Stimulated activated CD8-positive, alpha-beta memory T cell treated with anti-CD3 and anti-CD28 coated beads, Interleukin-12 subunit alpha, Interleukin-12 subunit beta, amount 100 ng/mL, for 4 hours (primary cell): ENCODE results near the gene CES4A.
"Not testable (repeated sequence)": the region's sequence is repeated elsewhere in the genome, so short reads cannot be mapped to it uniquely, and the experiment has no call there.

Experiments used
- DNase-seq: peaks from one replicate; pipeline ENCODE4 v3.0.0-alpha.2; 2020; ENCODE audit warnings: low read depth

The CES4A gene

DNA sequence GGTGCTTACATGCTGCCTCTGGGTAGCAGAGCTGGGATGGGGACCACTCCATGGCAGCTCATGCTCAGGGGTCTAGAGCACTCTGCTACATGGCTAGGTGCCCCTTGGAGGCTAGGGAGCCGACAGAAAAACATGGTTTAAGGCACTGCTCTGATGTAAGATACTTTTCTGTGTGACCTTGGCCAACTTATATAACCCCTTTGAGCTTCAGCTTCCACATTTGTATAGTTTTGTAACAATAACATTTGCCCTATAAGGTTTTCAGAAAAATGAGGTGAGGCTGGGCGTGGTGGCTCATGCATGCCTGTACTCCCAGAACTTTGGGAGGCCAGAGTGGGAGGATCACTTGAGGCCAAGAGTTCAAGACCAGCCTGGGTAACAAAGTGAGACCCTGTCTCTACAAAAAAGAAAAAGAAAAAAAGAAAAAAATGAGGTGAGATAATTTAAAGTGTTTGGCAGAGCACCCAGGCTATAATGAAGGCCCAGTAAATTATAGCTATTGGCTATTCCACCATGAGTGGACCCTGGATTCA lies 3.2 kb downstream of the CES4A start:
- no peak for DNase-seq

- DNase-seq: not testable (repeated sequence)
Measured at GRCh38 chr16:66993558-66993957, 5.2 kb downstream of the CES4A start.

GRCh38 chr16:66996324-66996982 lies 8.1 kb downstream of the CES4A start:
- DNase-seq: no peak

- DNase-seq: no peak
Measured at GRCh38 chr16:66996983-66997358, 8.6 kb downstream of the CES4A start.

DNA sequence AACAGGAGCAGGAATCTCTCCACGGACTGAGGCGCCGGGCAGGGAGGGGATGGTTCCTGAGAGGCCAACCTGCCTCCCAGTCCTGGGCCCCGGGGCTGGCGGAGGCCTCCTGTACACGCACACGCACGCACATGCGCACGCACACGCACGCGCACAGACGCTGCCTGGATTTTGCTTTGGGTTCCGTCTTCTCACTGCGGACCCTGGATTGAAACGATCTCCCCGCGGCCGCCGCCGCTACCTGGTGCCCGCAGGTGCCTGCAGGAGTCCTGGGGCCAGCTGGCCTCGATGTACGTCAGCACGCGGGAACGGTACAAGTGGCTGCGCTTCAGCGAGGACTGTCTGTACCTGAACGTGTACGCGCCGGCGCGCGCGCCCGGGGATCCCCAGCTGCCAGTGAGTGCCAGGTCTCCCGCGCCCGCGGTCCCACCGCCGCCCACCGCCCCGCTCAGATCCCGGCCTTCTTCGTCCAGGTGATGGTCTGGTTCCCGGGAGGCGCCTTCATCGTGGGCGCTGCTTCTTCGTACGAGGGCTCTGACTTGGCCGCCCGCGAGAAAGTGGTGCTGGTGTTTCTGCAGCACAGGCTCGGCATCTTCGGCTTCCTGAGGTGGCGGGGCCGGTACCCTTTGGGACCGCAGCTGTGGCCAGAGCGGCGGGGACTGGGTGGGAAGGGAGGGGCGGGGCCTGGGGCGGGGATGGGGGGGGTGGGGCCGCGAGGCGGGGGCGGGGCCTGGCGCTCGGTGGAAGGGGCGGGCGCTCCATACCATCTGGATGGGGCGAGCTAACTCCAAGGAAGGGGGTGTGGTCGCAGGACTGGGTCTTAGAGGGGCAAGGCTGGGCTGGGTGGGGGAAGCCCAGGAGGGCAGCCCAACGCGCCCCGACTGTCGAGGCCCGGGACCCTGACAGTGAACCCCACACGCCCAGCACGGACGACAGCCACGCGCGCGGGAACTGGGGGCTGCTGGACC lies 12.3 kb downstream of the CES4A start:
- peak; percentile 24 for DNase-seq

- no peak for DNase-seq
Measured at GRCh38 chr16:67001726-67002125, 13.3 kb downstream of the CES4A start.

GRCh38 chr16:67006930-67007658 lies 18.7 kb downstream of the CES4A start:
- DNase-seq: no peak

DNA sequence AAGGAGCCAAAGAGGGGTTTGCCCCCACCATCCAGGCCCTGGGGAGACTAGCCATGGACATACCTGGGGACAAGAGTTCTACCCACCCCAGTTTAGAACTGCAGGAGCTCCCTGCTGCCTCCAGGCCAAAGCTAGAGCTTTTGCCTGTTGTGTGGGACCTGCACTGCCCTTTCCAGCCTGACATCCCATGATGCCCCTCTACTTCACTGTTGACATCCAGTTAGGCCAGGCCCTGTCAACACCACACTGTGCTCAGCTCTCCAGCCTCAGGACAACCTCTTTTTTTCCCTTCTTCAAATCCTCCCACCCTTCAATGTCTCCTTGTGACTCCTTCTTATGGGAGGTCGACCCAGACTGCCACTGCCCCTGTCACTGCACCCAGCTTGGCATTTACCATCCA lies 20.8 kb downstream of the CES4A start:
- no peak for DNase-seq

DNA sequence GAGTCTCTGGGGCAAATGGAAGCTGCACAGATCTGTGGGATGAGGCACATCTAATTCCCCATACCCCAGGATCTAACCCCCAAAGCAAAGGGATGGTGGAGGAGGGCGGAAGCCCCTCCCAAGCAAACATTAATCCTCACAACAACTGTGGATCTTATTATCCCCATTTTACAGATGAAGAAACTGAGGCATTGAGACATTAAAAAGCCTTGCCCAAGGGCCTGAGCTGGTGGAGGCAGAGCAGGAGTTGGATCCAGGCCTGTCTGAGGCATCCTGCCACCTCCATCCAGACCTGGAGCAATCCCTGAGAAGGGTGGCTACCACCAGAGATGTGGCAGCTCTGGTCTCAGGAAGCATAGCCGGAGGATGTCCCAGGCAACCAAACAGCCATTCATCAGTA lies 22.9 kb downstream of the CES4A start:
- no peak for DNase-seq

DNA sequence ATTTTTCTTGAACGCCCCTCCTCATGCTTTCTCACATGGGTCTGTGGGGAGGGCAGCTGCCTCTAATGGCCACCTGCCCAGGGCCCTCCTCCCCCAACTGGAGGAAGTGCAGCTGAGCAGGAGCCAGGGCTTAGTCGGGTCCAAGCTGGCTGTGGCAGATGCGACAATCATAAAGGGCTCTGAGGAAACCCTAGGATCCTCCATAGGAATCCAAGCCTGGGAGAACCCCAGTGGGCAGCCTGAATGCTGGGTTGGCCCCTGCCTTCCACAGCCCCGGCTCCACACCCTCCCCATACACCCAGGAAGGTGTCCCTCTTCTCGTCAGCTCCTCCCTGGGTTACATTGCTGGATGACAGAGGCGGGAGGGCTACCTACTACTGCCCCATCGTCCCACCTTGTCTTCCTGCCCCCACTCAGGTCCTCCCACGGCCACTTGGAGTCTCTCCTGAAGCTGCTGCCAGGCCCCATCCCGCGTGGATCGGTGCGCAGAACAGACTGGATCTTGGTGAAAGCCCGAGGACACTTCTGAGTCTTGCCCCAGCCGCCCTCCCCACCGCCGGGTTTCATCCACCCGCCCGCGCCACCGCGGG lies 24.9 kb downstream of the CES4A start:
- no peak for DNase-seq

GRCh38 chr16:67013823-67014633 lies 25.6 kb downstream of the CES4A start:
- DNase-seq: peak; percentile 44

- no peak for DNase-seq
Measured at GRCh38 chr16:67014634-67015312, 26.4 kb downstream of the CES4A start.

DNA sequence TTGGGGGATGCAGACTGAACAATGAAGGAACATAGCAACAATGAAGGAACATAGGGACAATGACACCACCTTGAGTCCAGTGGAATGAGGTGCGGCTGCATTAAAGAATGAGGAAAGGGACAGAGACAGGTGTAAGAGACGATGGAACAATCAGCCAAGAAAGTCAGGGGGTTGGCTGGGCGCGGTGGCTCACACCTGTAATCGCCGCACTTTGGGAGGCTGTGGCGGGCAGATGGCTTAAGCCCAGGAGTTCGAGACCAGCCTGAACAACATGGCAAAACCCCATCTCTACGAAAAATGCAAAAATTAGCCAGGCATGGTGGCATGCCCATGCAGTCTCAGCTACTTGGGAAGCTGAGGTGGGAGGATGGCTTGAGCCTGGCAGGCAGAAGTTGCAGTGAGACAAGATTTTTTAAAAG lies 26.9 kb downstream of the CES4A start:
- no peak for DNase-seq

DNA sequence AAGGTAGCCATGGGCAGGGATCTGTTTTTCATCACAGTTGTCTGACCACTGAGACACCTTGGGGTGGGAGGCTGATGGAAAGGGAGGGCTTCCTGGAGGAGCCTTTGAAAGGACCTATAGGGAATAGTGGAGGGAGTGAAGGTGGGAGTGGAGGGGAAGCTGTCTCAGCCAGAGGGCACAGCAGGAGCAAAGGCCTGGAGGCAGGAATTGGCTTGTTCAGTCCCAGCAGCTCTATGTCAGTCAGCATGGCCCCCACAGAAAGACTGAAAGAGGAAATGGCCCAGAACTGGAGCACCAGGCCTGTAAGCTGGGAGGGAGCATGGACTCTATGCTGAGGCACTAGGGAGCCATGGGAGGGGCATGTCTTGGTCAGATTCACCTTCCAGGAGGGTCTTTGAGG lies 27.8 kb downstream of the CES4A start:
- no peak for DNase-seq

DNA sequence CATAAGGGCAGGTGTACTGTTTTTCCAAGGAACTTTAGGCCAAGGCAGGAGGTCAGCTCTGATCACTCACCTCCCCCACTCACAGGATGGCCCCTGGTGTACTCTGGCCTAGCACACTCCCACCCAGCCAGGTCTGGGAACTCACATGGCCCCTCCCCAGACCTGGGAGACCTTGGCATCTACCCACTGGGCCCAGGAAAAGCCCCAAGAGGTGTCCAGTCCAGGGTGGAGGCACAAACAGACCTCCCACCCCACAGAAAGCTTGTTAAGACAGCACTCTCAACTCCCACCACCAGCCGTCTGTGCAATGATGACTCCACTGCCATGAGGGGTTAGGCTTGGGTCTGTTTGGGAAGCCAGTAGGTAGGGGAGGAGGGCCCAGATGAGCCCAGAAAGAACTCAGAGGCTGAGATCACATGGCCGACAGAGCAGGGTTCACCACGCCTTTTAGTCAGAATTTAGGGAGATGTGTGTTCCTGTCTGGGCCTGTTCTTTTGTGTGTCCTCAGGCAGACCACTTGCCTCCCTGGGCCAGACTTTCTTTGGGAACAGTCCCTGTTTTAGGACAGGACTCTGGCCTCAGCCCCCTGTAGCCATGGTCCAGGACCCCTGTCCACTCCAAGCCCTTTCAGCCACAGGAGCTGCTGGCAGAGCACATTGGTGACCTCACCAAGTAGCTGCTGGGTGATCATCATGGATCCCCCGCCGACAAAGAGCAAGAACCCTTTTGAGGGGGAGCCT lies 28.5 kb downstream of the CES4A start:
- no peak for DNase-seq

DNA sequence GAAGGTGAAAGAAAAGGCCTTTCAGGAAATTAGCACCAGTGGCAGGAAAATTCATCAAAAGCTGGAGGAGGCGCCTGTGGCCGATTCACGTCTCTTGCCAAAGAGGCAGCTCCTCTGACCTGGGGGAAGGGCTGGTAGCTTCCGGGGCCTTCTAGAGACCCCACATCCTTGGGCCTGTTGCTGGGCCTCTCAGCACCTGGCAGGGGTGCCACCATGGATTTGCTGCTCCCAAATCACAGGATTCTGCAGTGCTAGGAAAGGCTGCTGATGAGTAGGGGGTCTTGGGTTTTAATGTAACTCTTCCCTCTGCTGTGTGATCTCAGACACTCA lies 29.0 kb downstream of the CES4A start:
- DNase-seq: no peak

DNA sequence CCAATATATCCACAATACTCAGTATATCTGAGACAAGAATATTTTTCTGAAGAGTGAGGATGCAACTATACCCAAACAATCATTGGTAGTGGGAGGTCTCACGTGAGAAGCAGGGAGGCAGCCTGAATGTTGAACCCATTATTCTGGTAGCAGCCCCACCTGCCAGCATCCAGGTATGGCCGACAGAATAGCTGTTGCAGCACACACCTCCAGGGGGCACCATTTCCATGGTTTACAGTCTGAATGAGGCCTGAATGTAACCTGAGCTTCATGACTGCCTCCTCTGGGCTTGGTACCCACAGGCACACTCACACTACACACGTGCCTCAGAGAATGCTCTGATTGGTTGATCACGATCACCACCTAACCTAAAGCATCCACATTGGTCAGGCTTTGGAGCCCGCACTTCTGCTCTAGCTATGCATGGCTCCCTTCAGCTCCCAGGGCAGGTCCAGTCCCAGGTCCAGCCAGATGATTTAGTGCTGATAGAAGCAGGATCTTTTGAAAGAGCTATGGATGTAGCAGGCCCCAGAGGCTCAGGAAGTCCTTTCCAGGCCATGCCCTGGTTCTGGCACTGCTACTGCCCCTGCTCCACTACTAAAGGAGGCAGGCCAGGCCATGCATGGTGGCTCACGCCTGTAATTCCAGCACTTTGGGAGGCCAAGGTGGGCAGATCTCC lies 29.6 kb downstream of the CES4A start:
- DNase-seq: peak; percentile 57

DNA sequence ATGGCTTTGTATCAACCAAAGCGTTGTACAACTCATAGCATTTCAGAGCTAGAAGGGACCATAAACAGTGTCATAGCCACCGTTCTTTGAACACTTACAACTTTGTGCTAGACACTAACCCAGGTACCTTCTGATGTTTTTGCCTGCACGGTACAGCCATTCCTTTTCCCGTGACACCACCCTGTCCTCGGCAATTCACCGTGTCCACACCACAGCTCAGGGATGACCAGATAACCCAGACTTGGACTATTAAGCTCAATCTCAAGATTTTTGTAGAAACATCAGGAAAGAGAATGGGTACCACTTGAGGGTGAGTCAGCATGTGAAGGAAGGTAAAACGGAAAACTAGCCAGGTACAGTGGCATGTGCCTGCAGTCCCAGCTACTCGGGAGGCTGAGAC lies 30.8 kb downstream of the CES4A start:
- no peak for DNase-seq

- DNase-seq: no peak
Measured at GRCh38 chr16:67021321-67021720, 32.9 kb downstream of the CES4A start.
